IMR-90 (cell line): ENCODE measurements around the gene SPRED2. TPM values are rescaled to one million over a fixed set of nuclear protein-coding genes. Genes with fewer than 3 reads are reported as not detected.

Source experiments
- ATAC-seq: fragments of 200-7000 bp; cut with Tn5 transposase; 2 replicates; pipeline ENCODE4 v1.9.1; 2020; ENCODE audit warnings: low read depth, mild to moderate bottlenecking, moderate library complexity
- BruUV-seq: library from RNA; stranded (reverse); fragments of 400-500 nt; replicated peaks from 2 replicates; lab custom pipeline; 2021; lab: Mats Ljungman, UMichigan
- CTCF ChIA-PET: fragments of 300-600 bp; formaldehyde crosslinking; extraction: SDS; loops from one replicate; lab custom pipeline; 2021; ENCODE audit warnings: antibody characterized with exemption; lab: Yijun Ruan, JAX
- POLR2A ChIA-PET: fragments of 300-600 bp; sonication (Branson Sonifier 250); formaldehyde crosslinking; loops from one replicate; lab custom pipeline; 2022; ENCODE audit warnings: antibody characterized with exemption; ENCODE audit not compliant: unreplicated experiment; lab: Charles Lee
- DNase-seq: peaks from one replicate; pipeline ENCODE4 v3.0.0; 2013
- H2AFZ ChIP-seq: replicated peaks from 2 replicates; pipeline ENCODE3; 2013; ENCODE audit warnings: low read length, mild to moderate bottlenecking; ENCODE audit not compliant: poor library complexity
- H2AK5ac ChIP-seq: 2 replicates; pipeline ENCODE4 v1.6.1; 2013; ENCODE audit warnings: low read depth, low read length, inconsistent platforms
- H2AK9ac ChIP-seq: replicated peaks from 2 replicates; pipeline ENCODE3; 2013; ENCODE audit warnings: mild to moderate bottlenecking, low read depth, low read length, moderate library complexity; ENCODE audit not compliant: poor library complexity
- H2BK120ac ChIP-seq: 2 replicates; pipeline ENCODE4 v1.6.1; 2013; ENCODE audit warnings: low read depth, low read length, inconsistent platforms
- H2BK15ac ChIP-seq: 3 replicates; pipeline ENCODE4 v1.6.1; 2013; ENCODE audit warnings: low read depth, low read length, inconsistent platforms
- H2BK20ac ChIP-seq: 2 replicates; pipeline ENCODE4 v1.6.1; 2013; ENCODE audit warnings: low read depth, mild to moderate bottlenecking, inconsistent platforms, low read length, moderate library complexity
- H2BK5ac ChIP-seq: 2 replicates; pipeline ENCODE4 v1.6.1; 2013; ENCODE audit warnings: mild to moderate bottlenecking, low read depth, low read length, inconsistent platforms; ENCODE audit not compliant: poor library complexity, severe bottlenecking
- H3K14ac ChIP-seq: replicated peaks from 2 replicates; pipeline ENCODE4 v1.6.1; 2013; ENCODE audit warnings: low read depth, low read length, inconsistent platforms
- H3K18ac ChIP-seq: 2 replicates; pipeline ENCODE4 v1.6.1; 2013; ENCODE audit warnings: low read depth, low read length, control low read depth
- H3K23ac ChIP-seq: 2 replicates; pipeline ENCODE4 v1.6.1; 2013; ENCODE audit warnings: low read depth, low read length, inconsistent platforms
- H3K27ac ChIP-seq: 2 replicates; pipeline ENCODE4 v1.5.1; 2013; ENCODE audit warnings: mild to moderate bottlenecking, control low read depth, low read length; ENCODE audit not compliant: insufficient read depth
- H3K27me3 ChIP-seq: 2 replicates; pipeline ENCODE4 v1.6.1; 2013; ENCODE audit warnings: low read length; ENCODE audit not compliant: control insufficient read depth, insufficient read depth
- H3K36me3 ChIP-seq: 2 replicates; pipeline ENCODE4 v1.6.1; 2013; ENCODE audit warnings: low read length, mixed read lengths; ENCODE audit not compliant: control insufficient read depth, insufficient read depth
- H3K4ac ChIP-seq: 2 replicates; pipeline ENCODE4 v1.6.1; 2013; ENCODE audit warnings: low read depth, low read length, inconsistent platforms
- H3K4me1 ChIP-seq: 2 replicates; pipeline ENCODE4 v1.6.1; 2013; ENCODE audit warnings: low read length, mixed read lengths; ENCODE audit not compliant: control insufficient read depth, insufficient read depth
- H3K4me2 ChIP-seq: 2 replicates; pipeline ENCODE4 v1.6.1; 2013; ENCODE audit warnings: low read depth, mild to moderate bottlenecking, control low read depth, low read length, moderate library complexity
- H3K4me3 ChIP-seq: 2 replicates; pipeline ENCODE4 v1.5.1; 2013; ENCODE audit warnings: low read depth, mild to moderate bottlenecking, control low read depth, low read length, moderate library complexity; ENCODE audit not compliant: insufficient read depth
- H3K56ac ChIP-seq: 2 replicates; pipeline ENCODE4 v1.6.1; 2013; ENCODE audit warnings: low read length, inconsistent platforms; ENCODE audit not compliant: insufficient read depth; ENCODE audit errors: extremely low read depth
- H3K79me1 ChIP-seq, 2 experiments: 2 replicates each; pipeline ENCODE4 v1.6.1; 2013; ENCODE audit warnings: low read length in 2 of 2, inconsistent platforms in 1 of 2, low read depth in 1 of 2
- H3K9ac ChIP-seq: 2 replicates; pipeline ENCODE4 v1.6.1; 2013; ENCODE audit warnings: low read depth, low read length, control low read depth
- H3K9me1 ChIP-seq: 2 replicates; pipeline ENCODE4 v1.6.1; 2013; ENCODE audit warnings: low read length, inconsistent platforms; ENCODE audit not compliant: insufficient read depth
- H3K9me3 ChIP-seq: 2 replicates; pipeline ENCODE4 v1.6.1; 2013; ENCODE audit warnings: low read length; ENCODE audit not compliant: control insufficient read depth, insufficient read depth
- H4K20me1 ChIP-seq: 2 replicates; pipeline ENCODE4 v1.6.1; 2013; ENCODE audit warnings: low read length, inconsistent platforms; ENCODE audit not compliant: insufficient read depth
- H4K5ac ChIP-seq: 2 replicates; pipeline ENCODE4 v1.6.1; 2013; ENCODE audit warnings: mild to moderate bottlenecking, low read depth, low read length, control low read depth
- H4K8ac ChIP-seq, 2 experiments: 2 replicates each; pipeline ENCODE4 v1.6.1; 2013; ENCODE audit warnings: low read depth in 2 of 2, low read length in 2 of 2, control low read depth in 1 of 2, inconsistent platforms in 1 of 2
- H4K91ac ChIP-seq: 2 replicates; pipeline ENCODE4 v1.6.1; 2013; ENCODE audit warnings: low read depth, low read length, inconsistent platforms; ENCODE audit not compliant: insufficient read depth
- BHLHE40 ChIP-seq: fragments of 150-350 bp; IDR thresholded peaks from 2 replicates; pipeline ENCODE4 v1.6.1; 2016; ENCODE audit warnings: mild to moderate bottlenecking, low read depth, low read length
- FOS ChIP-seq: fragments of 150-350 bp; IDR thresholded peaks from 2 replicates; pipeline ENCODE4 v1.6.1; 2016; ENCODE audit warnings: low read depth, low read length
- RAD21 ChIP-seq: IDR thresholded peaks from 2 replicates; pipeline ENCODE4 v1.6.1; 2012; ENCODE audit warnings: low read length, improper control_type of control experiment
- WGBS, 2 experiments: methylation state at CpG; one replicate each; pipeline versions ENCODE4 v1.1.5 to v1.1.7; 2013; ENCODE audit warnings: missing lambda C conversion rate in 2 of 2; ENCODE audit not compliant: insufficient read length in 1 of 2; ENCODE audit errors: extremely low coverage in 2 of 2; 5-methylcytosine and 5-hydroxymethylcytosine counted together
- dilution Hi-C: fragments of 300-500 bp; cut with HindIII; formaldehyde crosslinking; loops from one replicate; pipeline ENCODE4 v1.14.3; 2018; ENCODE audit warnings: low sequenced_read_pairs; ENCODE audit not compliant: unreplicated experiment
- in situ Hi-C: fragments of 300-500 bp; cut with MboI; formaldehyde crosslinking; loops from 3 replicates; pipeline ENCODE4 v1.14.3; 2019; ENCODE audit warnings: low sequenced_read_pairs, inconsistent platforms, mixed read lengths
- intact Hi-C: fragments of 100-400 bp; cut with micrococcal nuclease; formaldehyde crosslinking; loops from 2 replicates; pipeline ENCODE4 v1.10.0; 2022
- polyA plus RNA-seq, 3 experiments: library from polyadenylated mRNA; depleted of rRNA; stranded (reverse); fragments of >200 nt; gene quantifications; 2 replicates each; pipeline ENCODE4 v1.2.3, GENCODE V29; 2012; ENCODE audit warnings: low replicate concordance in 1 of 3
- total RNA-seq: library from RNA; depleted of rRNA; stranded (reverse); fragments of >200 nt; gene quantifications from 2 replicates; pipeline ENCODE4 v1.2.3, GENCODE V29; 2012

The SPRED2 gene
- total and polyA plus RNA-seq, 2 of the 4 experiments (the other 2 are of a cell fraction): 4.8 to 18.7 TPM

GRCh38 chr2:65476778-65477177, 44.4 kb upstream of the SPRED2 start:
- Histone ChIP-seq H2AK9ac (no peak overlapping the region), H3K23ac (no peak overlapping the region), H3K27ac (no peak overlapping the region), H2BK5ac (no peak overlapping the region), H3K4ac (no peak overlapping the region), H3K56ac (no peak overlapping the region), H3K18ac (no peak overlapping the region), H3K9me1 (no peaks in the 10 kb centered on the region), H3K79me1 (no peaks in the 10 kb centered on the region), H4K5ac (no peak overlapping the region), H4K91ac (no peak overlapping the region), H2AK5ac (no peak overlapping the region), H4K8ac (no peak overlapping the region), H3K4me3 (no peak overlapping the region), H3K14ac (no peak overlapping the region), H3K4me1 (no peaks in the 10 kb centered on the region), H2BK120ac (no peak overlapping the region), H2BK15ac (no peak overlapping the region), H3K9ac (no peak overlapping the region), H3K4me2 (no peak overlapping the region), H3K36me3 (no peaks in the 10 kb centered on the region), H2AFZ (no peak overlapping the region), H3K9me3 (peaks cover 8% of the 10 kb centered on the region), H3K27me3 (no peaks in the 10 kb centered on the region; the same call in none of the 2 replicates), H4K20me1 (no peaks in the 10 kb centered on the region), H2BK20ac (no peak overlapping the region)
- WGBS, 2 experiments: 98% methylated on average over 6 of the region's 9 CpGs; no CpG with 5 or more reads in 1 of the 2 experiments
- BruUV-seq: no TSS peak
- no peak for ATAC-seq
- TF ChIP-seq RAD21 (no peak), FOS (no peak), BHLHE40 (no peak)
- DNase-seq: no peak
- ChIA-PET POLR2A (no interaction called here), CTCF (no interaction called here)
- dilution Hi-C loops (no loop called here), intact Hi-C loops (no loop called here), in situ Hi-C loops (no loop called here)
